Brain microvascular endothelial cell (primary cell): ENCODE data around the gene TMEM63A.

ENCODE experiments used
- DNase-seq: peaks from one replicate; pipeline ENCODE4 v3.0.0-alpha.2; 2020
- H3K27ac ChIP-seq: fragments of 250-450 bp; sonication (Bioruptor Pico); 2 replicates; pipeline ENCODE4 v1.5.1; 2020; ENCODE audit warnings: mild to moderate bottlenecking, moderate library complexity
- H3K27me3 ChIP-seq: fragments of 250-450 bp; sonication (Bioruptor Pico); replicated peaks from 2 replicates; pipeline ENCODE4 v1.5.1; 2020; ENCODE audit warnings: mild to moderate bottlenecking
- H3K36me3 ChIP-seq: fragments of 250-450 bp; sonication (Bioruptor Pico); replicated peaks from 2 replicates; pipeline ENCODE4 v1.5.1; 2020; ENCODE audit warnings: mild to moderate bottlenecking
- H3K4me3 ChIP-seq: 2 replicates; pipeline ENCODE4 v1.5.1; 2011; ENCODE audit warnings: low read depth, mild to moderate bottlenecking, control low read depth, low read length, moderate library complexity
- CTCF ChIP-seq: IDR thresholded peaks from 2 replicates; pipeline ENCODE4 v1.5.1; 2011; ENCODE audit warnings: low read depth, mild to moderate bottlenecking, moderate library complexity, low read length, control low read depth, inconsistent platforms; ENCODE audit errors: missing control alignments
- in situ Hi-C: cut with HindIII; loops from 2 replicates; pipeline ENCODE4 v1.10.0; 2017; ENCODE audit warnings: low sequenced_read_pairs, low pct_ligation_motif_present

TMEM63A gene

GRCh38 chr1:225911191-225912130 is 29.3 kb upstream of the TMEM63A start:
- Histone ChIP-seq H3K36me3 (no peaks in the 10 kb centered on the region), H3K27ac (no peak overlapping the region), H3K4me3 (peak overlapping the region; percentile 22), H3K27me3 (no peaks in the 10 kb centered on the region)
- peak; percentile 67 for TF ChIP-seq CTCF
- peak; percentile 21 for DNase-seq
- in situ Hi-C loops: no loop called here

GRCh38 chr1:225909477-225909876 is 27.3 kb upstream of the TMEM63A start:
- DNase-seq: no peak
- in situ Hi-C loops: no loop called here
- TF ChIP-seq CTCF: no peak
- H3K4me3 ChIP-seq: no peak overlapping the region
- H3K27me3 ChIP-seq: no peaks in the 10 kb centered on the region
- no peaks in the 10 kb centered on the region for H3K36me3 ChIP-seq
- H3K27ac ChIP-seq: no peak overlapping the region

GRCh38 chr1:225908773-225909172 is 26.6 kb upstream of the TMEM63A start:
- Histone ChIP-seq H3K36me3 (no peaks in the 10 kb centered on the region), H3K27me3 (no peaks in the 10 kb centered on the region), H3K27ac (no peak overlapping the region), H3K4me3 (no peak overlapping the region)
- no peak for TF ChIP-seq CTCF
- DNase-seq: no peak
- in situ Hi-C loops: no loop called here

- no peak overlapping the region for H3K4me3 ChIP-seq
- in situ Hi-C loops: no loop called here
These were observed 25.9 kb upstream of the TMEM63A start for GRCh38 chr1:225908013-225908640.

GRCh38 chr1:225907341-225907740 is 25.2 kb upstream of the TMEM63A start:
- Histone ChIP-seq H3K27ac (no peak overlapping the region), H3K36me3 (no peaks in the 10 kb centered on the region), H3K27me3 (no peaks in the 10 kb centered on the region), H3K4me3 (no peak overlapping the region)
- DNase-seq: no peak
- in situ Hi-C loops: no loop called here
- TF ChIP-seq CTCF: no peak

More at GRCh38 chr1:225908013-225908640, 25.9 kb upstream of the TMEM63A start:
- Histone ChIP-seq H3K27ac (no peak overlapping the region), H3K36me3 (no peaks in the 10 kb centered on the region), H3K27me3 (no peaks in the 10 kb centered on the region)
- no peak for TF ChIP-seq CTCF
- DNase-seq: no peak
